Fibroblast of upper back skin (primary cell): ENCODE data around the gene TRAPPC2B.
A peak's percentile ranks its signal among the peaks of the same experiment; 100 is the strongest.
"Not testable (repeated sequence)": the region's sequence is repeated elsewhere in the genome, so short reads cannot be mapped to it uniquely, and the experiment has no call there.

ENCODE experiments used
- DNase-seq: peaks from one replicate; pipeline ENCODE4 v3.0.0-alpha.2; 2013

The TRAPPC2B gene

DNA sequence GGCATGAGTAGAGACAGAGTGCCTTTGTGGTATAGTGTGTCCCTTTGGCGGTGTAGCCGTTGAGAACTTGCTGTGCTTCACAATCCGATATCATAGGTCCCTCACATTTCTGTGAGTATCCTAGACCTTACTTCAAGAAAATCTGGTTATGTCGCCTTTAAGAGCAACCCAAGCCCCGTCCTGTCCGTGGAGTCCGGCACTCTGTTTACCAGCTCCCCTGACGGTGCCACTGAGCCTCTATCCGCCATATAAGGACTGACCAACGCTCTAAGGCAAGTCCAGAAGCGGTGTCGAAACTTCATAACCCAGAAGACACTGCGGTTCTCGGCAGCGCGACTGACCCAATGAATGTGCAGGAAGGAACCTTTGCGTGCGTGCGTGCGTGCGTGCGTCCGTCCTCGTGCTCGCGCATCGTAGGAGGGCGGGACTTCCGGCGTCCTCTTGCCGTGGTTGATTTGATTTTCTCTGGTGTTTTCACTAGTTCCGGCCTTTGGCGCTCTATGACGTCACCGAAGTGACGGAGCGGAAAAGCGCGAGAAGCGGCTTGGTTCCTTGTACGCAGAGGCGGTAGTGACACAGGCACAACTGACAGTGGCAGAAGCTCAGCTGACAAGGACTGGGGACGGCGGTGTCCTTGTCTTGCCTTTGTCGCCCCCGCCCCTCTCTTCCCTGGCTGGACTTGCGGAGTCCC is at the start of gene TRAPPC2B, which contains the start of gene ZNF547:
TSS of gene TRAPPC2B (plus strand) at position 555 of the 691 bp plus-strand sequence. CDS start 1,283 bp downstream, outside the sequence.
TSS of gene ZNF547 (plus strand) at position 555 of the 691 bp plus-strand sequence. CDS start 5,005 bp downstream, outside the sequence.
- peak; percentile 100 for DNase-seq

DNA sequence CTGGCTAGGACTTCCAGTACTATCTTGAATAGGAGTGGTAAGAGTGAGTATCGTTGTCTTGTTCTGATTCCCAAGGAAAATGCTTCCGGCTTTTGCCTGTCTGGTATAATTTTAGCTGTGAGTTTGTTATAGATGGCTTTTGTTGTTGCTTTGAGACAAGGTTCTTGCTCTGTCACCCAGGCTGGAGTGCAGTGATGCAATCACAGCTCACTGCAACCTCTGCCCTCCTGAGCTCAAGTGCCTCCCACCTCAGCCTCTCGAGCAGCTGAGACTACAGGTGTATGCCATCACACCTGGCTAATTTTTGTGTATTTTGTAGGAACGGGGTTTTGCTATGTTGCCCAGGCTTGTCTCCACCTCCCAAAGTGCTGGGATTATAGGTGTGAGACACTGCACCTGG is 49.2 kb upstream of the TRAPPC2B start:
- no peak for DNase-seq

DNA sequence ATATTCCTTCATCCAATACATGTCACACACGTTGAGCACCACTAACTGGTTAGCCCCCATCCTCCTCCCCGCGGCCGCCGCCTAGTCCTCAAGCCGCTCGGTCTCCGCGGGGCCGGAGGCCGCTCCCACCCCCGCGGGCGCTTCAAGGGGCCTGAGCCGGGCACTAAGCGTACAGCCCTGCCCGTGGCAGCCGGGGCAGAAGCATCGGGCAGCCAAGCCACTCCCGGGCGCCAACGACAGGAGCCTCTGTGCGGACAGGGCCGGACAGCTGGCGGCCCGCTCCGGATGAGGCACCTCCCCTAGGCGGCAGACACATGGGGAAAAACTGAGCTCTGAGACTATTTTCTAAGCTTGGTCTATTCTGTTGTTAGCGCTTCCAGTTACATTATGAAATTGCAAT is 45.8 kb upstream of the TRAPPC2B start:
- no peak for DNase-seq

DNA sequence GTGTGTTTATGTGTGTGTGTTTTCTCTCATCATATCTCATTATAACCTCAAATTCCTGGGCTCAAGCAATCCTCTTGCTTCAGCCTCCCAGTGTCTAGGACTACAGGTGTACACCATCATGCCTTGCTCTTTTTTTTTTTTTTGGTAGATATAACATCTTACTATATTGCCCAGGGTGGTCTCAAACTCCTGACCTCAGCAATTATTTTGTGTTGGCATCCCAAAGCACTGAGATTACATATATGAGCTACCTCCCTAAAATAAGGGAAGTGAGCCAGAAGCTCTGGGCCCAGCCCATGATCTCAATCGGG is 43.5 kb upstream of the TRAPPC2B start:
- no peak for DNase-seq

DNA sequence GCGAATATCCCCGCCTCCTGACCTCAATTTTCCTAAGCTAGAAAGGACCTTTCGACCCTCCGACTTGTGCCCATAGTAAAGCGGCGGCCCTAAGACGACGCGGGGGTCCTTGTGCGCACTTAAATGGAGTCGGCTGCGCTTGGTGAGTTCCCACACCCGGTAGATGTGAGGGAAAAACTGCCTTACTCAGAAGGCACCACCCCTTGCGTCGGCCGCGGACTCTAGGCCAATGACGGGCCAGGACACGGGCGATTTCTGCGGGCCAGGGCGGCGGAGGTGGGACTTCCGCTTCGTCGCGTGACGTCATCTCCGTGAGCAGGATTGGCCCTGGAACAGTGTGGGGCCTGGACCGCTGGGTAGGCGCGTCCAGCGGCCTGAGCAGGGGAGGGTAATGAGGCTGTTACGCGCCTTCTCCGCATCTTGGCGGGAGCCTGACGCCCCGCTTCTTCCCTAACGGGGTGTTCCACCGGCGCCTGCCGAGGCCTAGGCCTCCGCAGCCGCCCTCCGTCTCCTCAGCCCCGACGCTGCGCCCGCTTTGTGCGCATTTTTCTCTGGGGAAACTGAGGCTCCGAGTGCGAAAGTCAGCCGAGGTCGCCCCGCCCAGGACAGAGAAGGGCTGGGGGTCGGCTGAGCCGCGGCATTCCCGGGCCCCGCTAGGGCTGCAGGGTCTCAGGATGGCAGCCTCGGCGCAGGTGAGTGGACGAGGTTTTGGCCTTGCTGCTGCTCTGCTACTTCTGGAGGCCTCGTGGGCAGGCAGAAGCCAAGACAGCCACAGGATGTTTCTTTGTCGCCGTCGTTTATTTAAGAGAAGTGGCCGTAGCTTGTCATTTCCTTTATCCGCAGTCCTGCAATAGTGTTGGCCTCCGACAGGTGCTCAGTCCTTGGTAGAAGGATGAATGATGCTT is 42.9 kb upstream of the TRAPPC2B start, which contains the start of gene ZNF543:
TSS of gene ZNF543 (plus strand) at position 293 of the 905 bp plus-strand sequence. CDS start at position 675, 382 bp downstream.
- DNase-seq: peak; percentile 96

DNA sequence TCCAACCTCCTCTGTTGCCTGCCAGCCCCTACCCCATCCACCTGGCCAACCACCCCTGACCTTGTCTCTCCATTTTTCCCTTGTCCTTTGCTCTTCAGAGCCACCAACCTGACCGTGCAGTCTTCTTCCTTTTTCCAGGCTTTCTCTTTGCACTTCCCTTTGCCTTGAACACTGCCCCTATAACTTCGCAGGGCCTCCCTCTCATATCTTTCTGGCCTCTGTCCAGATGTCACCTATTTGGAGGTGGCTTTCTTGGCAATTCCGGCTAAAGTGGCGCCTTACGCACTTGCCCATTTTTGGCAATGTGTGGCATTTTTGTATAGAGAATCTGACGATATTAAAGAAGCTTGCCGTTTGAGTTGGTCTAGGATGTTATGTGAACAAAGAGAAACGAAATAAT is 42.2 kb upstream of the TRAPPC2B start:
- no peak for DNase-seq

DNA sequence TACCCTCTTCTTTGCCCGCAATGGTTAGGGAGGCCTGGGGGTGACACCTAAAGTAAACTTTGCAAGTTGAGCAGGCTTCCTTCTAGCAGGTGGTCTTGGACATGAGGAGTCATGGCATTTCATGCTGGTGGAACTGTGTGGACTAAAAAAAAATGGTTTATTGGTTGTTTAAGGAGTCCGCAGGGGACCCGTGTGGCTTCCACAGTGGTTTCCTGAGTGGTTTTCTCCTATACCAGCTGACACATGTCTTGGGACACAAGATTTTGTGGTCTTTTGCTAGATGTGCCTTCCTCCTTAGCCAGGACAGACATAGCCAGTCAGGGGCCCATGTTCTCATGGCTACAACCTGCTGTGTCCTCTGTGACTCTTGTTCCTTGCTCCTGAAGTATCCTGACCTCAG is 41.6 kb upstream of the TRAPPC2B start:
- DNase-seq: no peak

DNA sequence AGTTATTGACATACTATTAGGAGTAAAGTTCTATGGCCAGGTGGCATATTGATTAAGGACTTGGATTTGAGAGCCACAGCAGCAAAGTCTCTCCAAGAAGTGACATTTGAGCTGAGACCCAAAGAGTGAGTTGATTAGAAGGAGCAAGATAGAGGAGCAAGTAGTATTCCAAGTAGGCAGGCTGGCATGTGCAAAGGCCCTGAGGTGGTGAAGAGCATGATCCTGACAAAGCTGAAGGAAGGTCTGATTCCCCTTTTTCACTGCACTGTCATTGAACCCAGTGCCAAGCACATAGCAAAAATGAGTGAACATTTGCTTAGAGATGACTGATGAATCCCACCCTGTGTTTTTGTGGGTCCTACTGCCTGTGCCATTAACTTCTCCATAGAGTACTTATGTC is 38.4 kb upstream of the TRAPPC2B start:
- no peak for DNase-seq

DNA sequence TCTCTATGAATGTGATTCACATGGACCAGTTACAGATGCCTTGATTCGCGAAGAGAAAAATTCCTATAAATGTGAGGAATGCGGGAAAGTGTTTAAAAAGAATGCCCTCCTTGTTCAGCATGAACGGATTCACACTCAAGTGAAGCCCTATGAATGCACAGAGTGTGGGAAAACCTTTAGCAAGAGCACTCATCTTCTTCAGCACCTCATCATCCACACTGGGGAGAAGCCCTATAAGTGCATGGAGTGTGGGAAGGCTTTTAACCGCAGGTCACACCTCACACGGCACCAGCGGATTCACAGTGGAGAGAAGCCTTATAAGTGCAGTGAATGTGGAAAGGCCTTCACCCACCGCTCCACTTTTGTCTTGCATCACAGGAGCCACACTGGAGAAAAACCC is 35.4 kb upstream of the TRAPPC2B start:
- no peak for DNase-seq

DNA sequence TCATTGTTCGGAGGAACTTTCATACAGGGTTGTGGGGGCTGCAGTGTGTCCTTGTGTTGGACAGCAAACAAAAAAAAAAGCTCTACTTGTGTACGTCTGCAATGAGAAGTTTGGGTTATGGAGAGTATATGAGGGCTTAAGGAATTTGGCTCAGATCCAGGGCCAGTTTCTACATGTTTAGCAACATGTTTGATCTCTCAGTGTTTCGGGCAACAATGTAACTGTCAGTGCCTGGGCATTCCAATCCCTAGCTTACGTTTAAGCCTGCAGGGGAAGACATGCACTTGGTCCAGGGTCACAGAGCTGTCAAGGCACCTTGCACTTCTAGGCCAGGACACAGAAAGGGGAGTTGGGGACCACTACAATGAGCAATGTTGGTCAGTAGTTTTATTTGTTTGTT is 29.2 kb upstream of the TRAPPC2B start:
- DNase-seq: no peak

DNA sequence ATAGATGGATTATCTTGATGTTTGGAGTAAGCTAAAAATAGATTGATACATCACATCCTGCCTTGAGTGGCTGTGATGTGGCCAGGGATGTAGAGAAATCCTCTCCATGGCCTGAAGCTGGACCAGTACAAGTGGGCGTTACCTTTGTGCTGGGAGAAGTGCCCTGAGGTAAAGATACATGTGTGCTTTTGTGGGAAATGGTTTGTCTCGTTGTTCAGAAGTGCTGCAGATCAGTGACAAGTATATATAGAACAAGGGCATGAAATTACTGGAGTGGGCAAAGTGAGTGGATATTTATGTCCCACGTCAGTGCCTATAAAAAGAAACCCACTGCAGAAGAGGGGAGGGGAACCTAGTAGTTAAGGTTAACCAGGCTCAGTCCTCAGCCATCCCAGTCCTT is 24.5 kb upstream of the TRAPPC2B start:
- DNase-seq: no peak

DNA sequence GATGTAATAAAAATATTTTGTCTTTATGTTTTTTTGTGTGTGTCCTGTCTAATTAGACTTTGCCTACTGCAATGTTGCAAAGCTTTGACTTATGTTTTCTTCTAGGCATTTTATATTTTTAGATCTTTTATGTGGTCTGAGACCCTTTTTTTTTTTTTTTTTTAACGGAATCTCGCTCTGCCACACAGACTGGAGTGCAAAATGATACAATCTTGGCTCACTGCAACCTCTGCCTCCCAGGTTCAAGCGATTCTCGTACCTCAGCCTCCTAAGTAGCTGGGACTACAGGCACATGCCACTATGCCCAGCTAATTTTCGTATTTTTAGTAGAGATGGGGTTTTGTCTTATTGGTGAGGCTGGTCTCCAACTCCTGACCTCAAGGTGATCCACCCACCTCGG is 20.8 kb upstream of the TRAPPC2B start:
- no peak for DNase-seq

DNA sequence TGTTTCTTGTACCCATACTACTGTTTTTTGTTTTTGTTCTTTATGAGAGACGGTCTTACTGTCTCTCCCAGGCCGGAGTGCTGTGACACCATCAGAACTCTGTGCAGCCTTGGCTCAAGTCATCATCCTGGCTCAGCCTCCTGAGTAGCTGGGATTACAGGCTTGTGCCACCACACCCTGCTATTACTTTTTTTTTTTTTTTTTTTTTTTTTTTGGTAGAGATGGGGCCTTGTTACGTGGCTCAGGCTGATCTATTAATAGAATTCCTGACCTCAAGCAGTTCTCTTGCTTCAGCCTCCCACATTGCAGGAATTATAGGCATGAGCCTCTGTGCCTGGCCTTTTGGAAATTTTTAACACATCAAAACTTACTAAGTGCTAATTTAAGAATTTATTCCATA is 15.2 kb upstream of the TRAPPC2B start:
- peak; percentile 18 for DNase-seq

DNA sequence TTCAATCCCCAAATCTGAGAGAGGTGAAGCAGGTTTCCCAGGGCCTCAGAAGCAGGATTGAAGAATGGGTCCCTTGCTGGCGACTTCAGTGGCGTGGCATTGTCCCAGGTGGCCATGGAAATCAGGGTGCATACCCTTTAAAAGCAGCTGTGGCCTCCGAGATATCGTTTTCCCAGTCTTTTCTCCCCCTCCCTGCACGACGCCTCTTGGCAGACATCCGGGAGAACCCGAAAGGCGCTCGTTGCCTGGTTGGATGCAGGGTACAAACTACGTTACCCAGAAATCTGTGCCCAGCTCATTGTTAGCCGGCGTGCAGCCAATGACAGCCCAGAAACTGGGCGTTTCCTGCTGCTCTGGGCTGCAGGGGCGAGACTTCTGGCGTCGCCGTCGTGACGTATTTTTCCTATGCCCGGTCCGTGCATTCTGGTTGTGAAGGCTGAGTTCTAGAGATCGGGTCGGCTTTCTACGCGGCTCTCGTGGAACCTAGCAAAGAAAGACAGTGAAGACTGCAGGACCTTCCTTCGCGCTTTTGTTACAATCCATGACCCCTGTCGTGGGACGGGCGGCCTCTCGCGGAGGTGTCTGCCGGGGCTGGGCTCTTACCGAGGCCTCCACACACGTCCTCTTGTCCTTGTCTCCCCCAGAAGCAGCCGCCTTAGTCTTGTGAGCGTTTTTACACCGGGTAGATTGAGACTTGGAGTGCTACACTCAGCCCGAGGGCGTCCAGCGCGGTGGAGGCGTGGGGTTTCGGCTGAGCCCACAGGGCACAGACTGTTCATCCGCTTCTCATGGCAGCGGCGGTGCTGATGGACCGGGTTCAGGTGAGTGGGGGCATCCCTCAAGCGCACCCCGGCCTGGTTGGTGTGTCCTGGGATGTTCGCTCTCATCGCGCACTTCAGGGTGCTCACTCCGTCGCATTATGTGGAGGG is 12.2 kb upstream of the TRAPPC2B start, which contains the start of gene ZNF304:
TSS of gene ZNF304 (plus strand) at position 395 of the 929 bp plus-strand sequence. CDS start at position 789, 394 bp downstream.
- peak; percentile 97 for DNase-seq

DNA sequence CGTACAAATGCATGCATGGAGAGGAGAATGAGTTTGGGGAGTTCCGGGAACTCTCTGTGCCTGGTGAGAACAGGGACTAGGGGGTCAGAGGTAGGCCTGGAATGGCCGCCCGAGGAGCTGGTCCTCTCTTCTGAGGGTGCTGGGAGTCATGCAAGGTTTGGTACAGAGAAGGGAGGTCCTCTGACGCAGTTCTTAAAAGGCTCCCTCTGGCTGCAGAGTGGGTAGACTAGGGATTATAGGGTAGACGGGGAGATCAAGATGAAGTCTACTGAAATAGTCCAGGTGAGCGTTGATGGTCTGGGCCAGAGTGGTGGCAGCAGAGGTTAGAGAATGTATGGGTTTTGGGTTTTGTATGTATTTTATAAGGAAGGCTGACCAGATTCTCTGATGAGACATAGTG is 11.5 kb upstream of the TRAPPC2B start:
- no peak for DNase-seq

DNA sequence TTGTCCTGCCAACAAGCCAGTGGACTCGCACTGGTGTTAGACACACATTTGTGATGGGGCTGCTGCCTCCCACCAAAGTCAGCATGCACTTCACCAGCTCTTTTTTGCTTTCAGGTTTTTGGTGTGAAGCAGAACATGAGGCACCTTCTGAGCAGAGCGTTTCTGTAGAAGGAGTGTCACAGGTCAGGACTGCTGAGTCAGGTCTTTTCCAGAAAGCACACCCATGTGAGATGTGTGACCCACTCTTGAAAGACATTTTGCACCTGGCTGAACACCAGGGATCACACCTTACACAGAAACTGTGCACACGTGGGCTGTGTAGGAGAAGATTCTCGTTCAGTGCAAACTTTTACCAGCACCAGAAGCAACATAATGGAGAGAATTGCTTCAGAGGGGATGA is 7.4 kb upstream of the TRAPPC2B start:
- DNase-seq: no peak

DNA sequence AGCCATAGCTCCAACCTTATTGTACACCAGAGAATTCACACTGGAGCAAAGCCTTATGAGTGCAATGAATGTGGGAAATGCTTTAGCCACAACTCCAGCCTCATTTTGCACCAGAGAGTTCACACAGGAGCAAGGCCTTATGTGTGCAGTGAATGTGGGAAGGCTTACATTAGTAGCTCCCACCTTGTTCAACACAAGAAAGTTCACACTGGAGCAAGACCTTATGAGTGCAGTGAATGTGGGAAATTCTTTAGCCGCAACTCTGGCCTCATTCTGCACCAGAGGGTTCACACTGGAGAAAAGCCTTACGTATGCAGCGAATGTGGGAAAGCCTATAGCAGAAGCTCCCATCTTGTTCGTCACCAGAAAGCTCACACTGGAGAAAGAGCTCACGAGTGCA is 5.9 kb upstream of the TRAPPC2B start:
- no peak for DNase-seq

DNA sequence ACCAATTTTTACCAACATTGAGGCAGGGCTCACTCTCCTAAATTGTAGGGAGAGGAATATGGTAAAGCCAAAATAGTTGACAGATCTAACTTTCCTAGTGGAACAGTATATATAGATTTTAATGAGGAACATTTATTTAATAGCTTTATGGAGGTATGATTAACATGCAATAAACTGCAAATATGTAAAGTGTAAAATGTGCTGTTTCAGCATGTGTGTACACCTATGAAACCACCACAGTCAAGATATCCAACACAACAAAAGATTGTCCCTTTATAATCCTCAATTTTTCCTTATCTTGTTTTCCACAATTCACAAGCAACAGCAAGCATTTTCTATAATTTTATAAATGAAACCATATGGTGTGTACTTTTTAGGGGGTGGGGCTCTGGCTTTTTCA is 4.1 kb upstream of the TRAPPC2B start:
- DNase-seq: no peak

DNA sequence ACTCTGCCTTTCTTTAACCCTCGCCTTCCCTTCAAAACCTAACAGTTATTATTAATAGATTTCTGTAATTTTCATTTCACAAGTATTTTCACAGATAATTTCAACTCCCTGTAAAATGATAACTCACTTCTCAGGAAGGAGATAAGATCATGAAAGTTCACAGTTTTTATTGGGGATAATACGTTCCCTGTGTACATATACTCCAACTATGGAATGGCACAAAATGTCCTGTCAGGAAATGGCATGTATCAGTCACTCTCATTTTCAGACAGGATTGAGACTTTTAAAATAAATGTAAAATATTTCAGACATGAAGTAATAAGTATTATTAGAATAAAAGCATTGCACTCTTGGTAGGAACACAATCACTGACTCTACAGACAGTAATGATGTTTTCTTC is 932 bp upstream of the TRAPPC2B start:
- no peak for DNase-seq

DNA sequence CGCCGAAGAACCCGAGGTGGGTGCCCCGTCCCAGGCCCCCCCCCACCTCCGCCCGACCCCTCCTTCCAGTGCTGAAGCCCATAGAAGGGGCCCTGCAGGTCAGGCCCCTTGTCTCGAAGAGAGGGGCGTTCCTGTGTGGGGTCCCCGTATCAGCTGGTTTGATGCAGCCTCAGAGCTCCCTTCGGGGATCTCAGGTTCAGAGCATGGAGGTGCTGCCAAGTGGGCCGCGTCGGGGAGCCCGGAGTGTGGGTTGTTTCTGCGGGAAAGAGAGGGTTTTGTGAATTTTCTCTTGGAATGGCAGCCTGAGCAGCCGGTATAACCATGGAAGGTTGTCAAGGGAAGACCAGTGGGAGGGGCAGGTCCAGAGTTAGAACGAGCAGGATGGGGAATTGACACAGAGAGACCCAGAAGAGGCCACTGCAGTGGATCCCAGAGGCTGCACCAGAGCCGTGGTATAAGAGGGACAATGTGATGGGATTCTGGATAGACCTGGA is 384 bp downstream of the TRAPPC2B start:
- DNase-seq: no peak

DNA sequence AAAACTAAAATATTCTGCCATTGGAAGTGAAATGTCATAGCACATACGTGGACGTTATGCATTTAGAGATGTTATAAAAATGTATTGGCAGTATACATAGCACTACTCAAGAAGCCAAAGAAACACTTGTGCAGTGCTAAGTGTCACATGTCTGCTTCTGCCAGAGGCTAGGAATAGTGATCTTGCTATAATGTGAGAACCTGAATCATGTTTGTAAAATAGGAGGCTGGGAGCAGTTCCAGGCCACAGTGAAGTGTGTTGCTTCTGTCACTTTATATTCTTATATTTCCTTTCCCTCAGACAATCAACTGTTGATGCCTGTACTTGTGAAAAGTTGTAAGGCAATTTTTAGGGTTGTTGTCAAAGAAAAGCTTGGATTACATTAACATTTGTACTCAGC is 3.4 kb downstream of the TRAPPC2B start:
- DNase-seq: no peak

DNA sequence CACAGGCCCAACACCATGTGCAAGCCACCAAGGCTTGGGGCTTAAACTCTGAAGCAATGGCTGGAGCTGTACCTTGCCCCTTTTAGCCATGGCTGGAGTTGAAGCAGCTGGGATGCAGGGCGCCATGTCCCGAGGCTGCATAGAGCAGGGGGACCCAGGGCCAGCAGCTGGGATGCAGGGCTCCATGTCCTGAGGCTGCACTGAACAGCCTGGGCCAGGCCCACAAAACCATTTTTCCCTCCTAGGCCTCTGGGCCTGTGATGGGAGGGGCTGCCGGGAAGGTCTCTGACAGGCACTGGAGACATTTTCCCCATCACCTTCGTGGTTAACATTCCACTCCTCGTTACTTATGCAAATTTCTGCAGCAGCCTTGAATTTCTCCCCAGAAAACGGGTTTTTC is 10.8 kb downstream of the TRAPPC2B start:
- no peak for DNase-seq

DNA sequence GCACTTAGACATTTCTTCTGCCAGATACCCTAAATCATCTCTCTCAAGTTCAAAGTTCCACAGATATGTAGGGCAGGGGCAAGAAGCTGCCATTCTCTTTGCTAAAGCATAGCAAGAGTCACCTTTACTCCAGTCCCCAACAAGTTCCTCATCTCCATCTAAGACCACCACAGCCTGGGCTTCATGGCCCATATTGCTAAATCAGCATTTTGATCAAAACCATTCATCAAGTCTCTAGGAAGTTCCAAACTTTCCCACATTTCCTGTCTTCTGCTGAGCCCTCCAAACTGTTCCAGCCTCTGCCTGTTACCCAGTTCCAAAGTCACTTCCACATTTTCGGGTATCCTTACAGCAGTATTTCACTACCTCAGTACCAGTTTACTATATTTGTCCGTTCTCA is 11.3 kb downstream of the TRAPPC2B start:
- DNase-seq: not testable (repeated sequence)
